ENCODE measurements around the gene PEX6. TPM values are rescaled to one million over a fixed set of nuclear protein-coding genes. Genes with fewer than 3 reads are reported as not detected.
"Not testable (repeated sequence)": the region's sequence is repeated elsewhere in the genome, so short reads cannot be mapped to it uniquely, and the experiment has no call there.

Gene PEX6
- total and polyA plus RNA-seq, 2 donors (not counting 3 experiments of a cell fraction or from before 2014, with no cell fraction given): 9.9 to 11.2 TPM

GRCh38 chr6:42942444-42942843 is 36.5 kb downstream of the PEX6 start:
- Histone ChIP-seq H3K4me2 (ENCODE audit: insufficient read depth, low read length) (no peak overlapping the region), H3K36me3 (ENCODE audit: control insufficient read depth in 2 of 2, extremely low read depth in 1 of 2, insufficient read depth in 2 of 2, low read length in 2 of 2) (peaks cover 3 to 21% of the 10 kb centered on the region in 2 experiments), H3K27me3 (ENCODE audit: control insufficient read depth in 2 of 2, insufficient read depth in 2 of 2, low read length in 2 of 2) (no peaks in the 10 kb centered on the region), H2AFZ (ENCODE audit: low read depth, low read length) (no peak overlapping the region), H4K20me1 (replicated peaks; ENCODE audit: control insufficient read depth, extremely low read depth, insufficient read depth, low read length) (no peaks in the 10 kb centered on the region), H3K9me3 (replicated peaks; ENCODE audit: control insufficient read depth, insufficient read depth, low read length) (no peaks in the 10 kb centered on the region), H3K27ac (ENCODE audit: insufficient read depth, low read depth, low read length) (no peak overlapping the region), H3K4me3 (replicated peaks in 1 of 3; ENCODE audit: insufficient read depth in 1 of 3, low read depth in 1 of 3, low read length in 3 of 3) (no peak overlapping the region), H3K9ac (replicated peaks; ENCODE audit: extremely low read depth, insufficient read depth, low read length) (no peak overlapping the region), H3K9me1 (replicated peaks; ENCODE audit: control insufficient read depth, extremely low read depth, insufficient read depth, low read length) (no peaks in the 10 kb centered on the region), H3K4me1 (ENCODE audit: control insufficient read depth, extremely low read depth, insufficient read depth, low read length) (no peaks in the 10 kb centered on the region), H3K79me2 (ENCODE audit: control insufficient read depth, insufficient read depth, low read length) (no peaks in the 10 kb centered on the region)
- ChIA-PET POLR2A (interaction anchor here (0.6 kb wide), 1 partner anchor 10 kb away, joined by 3 read pairs; no protein-coding TSS in a partner anchor), CTCF (no interaction called here)
- no peak for FAIRE-seq
- no peak for TF ChIP-seq EZH2 (IDR thresholded peaks at IDR 0.05; ENCODE audit: borderline replicate concordance, low read depth, low read length, severe bottlenecking)
- TF ChIP-seq MAX (IDR thresholded peaks at IDR 0.05; ENCODE audit: insufficient read depth, insufficient read length): no peak
- TF ChIP-seq FOS (IDR thresholded peaks at IDR 0.05; ENCODE audit: borderline replicate concordance, insufficient read depth, low read length): no peak
- no peak for TF ChIP-seq MYC (IDR thresholded peaks at IDR 0.05; ENCODE audit: low read depth, low read length)
- no peak for TF ChIP-seq POLR2A (IDR thresholded peaks at IDR 0.05; ENCODE audit: low read depth, low read length)
- no peak for TF ChIP-seq CTCF (IDR thresholded peaks at IDR 0.05; ENCODE audit: extremely low read depth in 1 of 2, insufficient read depth in 1 of 2, low read depth in 1 of 2, low read length in 2 of 2)
- no peak for TF ChIP-seq GATA2 (IDR thresholded peaks at IDR 0.05; ENCODE audit: insufficient read depth, insufficient read length, low read depth, low read length)
- no peak for TF ChIP-seq POLR2AphosphoS5 (IDR thresholded peaks at IDR 0.05; ENCODE audit: insufficient read depth, low read depth, low read length)
- dilution Hi-C loops (cut with MboI; ENCODE audit: extremely low pct_ligation_motif_present, low sequenced_read_pairs) (no loop called here), intact Hi-C loops (cut with micrococcal nuclease) (no loop called here)
- no peak for DNase-seq (ENCODE audit: low read depth, low spot score)
- BruUV-seq (replicated peaks): no TSS peak

GRCh38 chr6:42941356-42941755 is 37.6 kb downstream of the PEX6 start:
- H3K4me1 ChIP-seq (ENCODE audit: control insufficient read depth, extremely low read depth, insufficient read depth, low read length); H3K27ac ChIP-seq (ENCODE audit: insufficient read depth, low read depth, low read length); H3K79me2 ChIP-seq (ENCODE audit: control insufficient read depth, insufficient read depth, low read length); intact Hi-C loops (cut with micrococcal nuclease); H3K9me3 ChIP-seq (replicated peaks; ENCODE audit: control insufficient read depth, insufficient read depth, low read length); FAIRE-seq; dilution Hi-C loops (cut with MboI; ENCODE audit: extremely low pct_ligation_motif_present, low sequenced_read_pairs); H4K20me1 ChIP-seq (replicated peaks; ENCODE audit: control insufficient read depth, extremely low read depth, insufficient read depth, low read length); H3K4me2 ChIP-seq (ENCODE audit: insufficient read depth, low read length); H3K9ac ChIP-seq (replicated peaks; ENCODE audit: extremely low read depth, insufficient read depth, low read length); BruUV-seq (replicated peaks); H2AFZ ChIP-seq (ENCODE audit: low read depth, low read length); DNase-seq (ENCODE audit: low read depth, low spot score); POLR2A ChIA-PET; H3K27me3 ChIP-seq (ENCODE audit: control insufficient read depth in 2 of 2, insufficient read depth in 2 of 2, low read length in 2 of 2); H3K4me3 ChIP-seq (replicated peaks in 1 of 3; ENCODE audit: insufficient read depth in 1 of 3, low read depth in 1 of 3, low read length in 3 of 3); H3K9me1 ChIP-seq (replicated peaks; ENCODE audit: control insufficient read depth, extremely low read depth, insufficient read depth, low read length): not testable (repeated sequence)
- CTCF ChIA-PET: interaction anchor here (0.5 to 1.4 kb wide), 3 partner anchors 12 to 73 kb away, joined by 4 read pairs; partner anchors contain the start of genes CNPY3 and KLHDC3
- H3K36me3 ChIP-seq (ENCODE audit: control insufficient read depth in 2 of 2, extremely low read depth in 1 of 2, insufficient read depth in 2 of 2, low read length in 2 of 2): peaks cover 3 to 27% of the 10 kb centered on the region in 2 experiments

Data from endothelial cell of umbilical vein (primary cell).